NOMO-1 treated with DMSO at 0.1 percent for 48 hours (cell line): ENCODE data around the gene TBC1D10B.
A peak's percentile ranks its signal among the peaks of the same experiment; 100 is the strongest.
"Not testable (repeated sequence)": the region's sequence is repeated elsewhere in the genome, so short reads cannot be mapped to it uniquely, and the experiment has no call there.

Source experiments
- DNase-seq: peaks from one replicate; lab custom pipeline; 2025; ENCODE audit not compliant: unreplicated experiment; lab: John Stamatoyannopoulos, UW

Gene TBC1D10B

DNA sequence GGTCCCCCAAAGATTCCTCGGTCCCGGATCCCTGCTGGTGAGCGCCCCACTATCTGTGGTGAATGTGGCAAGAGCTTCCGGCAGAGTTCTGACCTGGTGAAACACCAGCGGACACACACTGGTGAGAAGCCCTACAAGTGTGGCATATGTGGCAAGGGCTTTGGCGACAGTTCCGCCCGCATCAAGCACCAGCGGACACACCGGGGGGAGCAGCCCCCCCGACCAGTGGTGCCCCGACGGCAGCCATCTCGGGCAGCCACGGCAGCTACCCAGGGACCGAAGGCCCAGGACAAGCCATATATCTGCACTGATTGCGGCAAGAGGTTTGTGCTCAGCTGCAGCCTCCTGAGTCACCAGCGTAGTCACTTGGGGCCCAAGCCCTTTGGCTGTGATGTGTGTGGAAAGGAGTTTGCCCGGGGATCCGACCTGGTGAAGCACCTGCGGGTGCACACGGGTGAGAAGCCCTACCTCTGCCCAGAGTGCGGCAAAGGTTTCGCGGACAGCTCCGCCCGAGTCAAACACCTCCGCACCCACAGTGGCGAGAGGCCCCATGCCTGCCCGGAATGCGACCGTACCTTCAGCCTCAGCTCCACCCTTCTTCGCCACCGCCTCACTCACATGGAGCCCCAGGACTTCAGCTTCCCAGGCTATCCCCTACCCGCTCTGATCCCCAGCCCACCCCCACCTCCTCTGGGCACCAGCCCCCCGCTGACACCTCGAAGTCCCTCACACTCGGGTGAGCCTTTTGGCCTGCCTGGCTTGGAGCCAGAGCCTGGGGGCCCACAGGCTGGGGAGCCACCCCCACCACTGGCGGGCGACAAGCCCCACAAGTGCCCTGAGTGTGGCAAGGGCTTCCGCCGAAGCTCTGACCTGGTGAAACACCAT is 27.7 kb upstream of the TBC1D10B start:
- no peak for DNase-seq

DNA sequence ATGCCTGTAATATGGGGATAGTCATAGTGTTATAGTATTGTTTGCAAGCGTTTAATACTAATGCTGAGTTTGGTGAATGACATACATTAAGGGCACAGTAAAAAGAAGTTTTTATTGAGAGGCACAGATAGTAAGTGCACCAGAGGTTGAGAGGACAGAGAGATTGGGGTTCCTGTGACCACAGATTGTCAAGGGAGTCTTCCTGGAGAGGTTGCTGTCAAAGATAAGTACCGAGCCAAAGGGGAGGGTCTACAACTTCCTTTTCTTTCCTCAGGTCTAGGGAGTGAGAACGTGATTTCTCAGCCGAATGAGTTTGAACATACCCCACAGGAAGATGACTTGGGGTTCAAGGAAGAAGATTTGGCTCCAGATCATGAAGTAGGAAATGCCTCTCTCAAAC is 26.8 kb upstream of the TBC1D10B start:
- DNase-seq = no peak

- not testable (repeated sequence) for DNase-seq
Measured at GRCh38 chr16:30396627-30397026, 26.3 kb upstream of the TBC1D10B start.

DNA sequence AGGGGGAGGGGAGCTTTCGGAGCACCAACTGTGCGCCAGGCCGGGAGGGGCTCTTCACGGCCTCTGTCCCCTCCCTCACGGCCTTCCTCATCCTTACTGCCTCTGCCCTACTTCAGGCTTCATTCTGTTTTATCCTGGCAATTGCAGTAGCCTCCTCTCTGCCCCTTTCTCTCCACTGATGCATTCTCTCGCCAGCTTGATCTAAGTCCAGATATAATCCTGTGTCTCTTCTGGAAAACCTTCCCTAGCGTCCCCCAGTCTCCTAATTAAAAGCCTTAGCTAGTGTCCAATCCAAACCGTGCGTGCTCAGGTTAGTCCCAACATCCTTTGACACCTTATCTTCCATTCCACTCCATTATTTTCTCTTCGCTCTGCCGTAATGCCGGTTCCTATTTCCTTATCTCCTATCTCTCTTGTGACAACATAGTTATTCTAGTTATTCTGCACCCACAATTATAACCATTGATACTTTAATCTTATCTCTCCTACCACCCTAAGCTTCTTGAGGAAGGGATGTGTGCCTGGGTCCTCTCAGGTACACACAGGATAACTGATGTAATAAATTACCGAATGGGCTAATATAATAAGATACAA is 25.8 kb upstream of the TBC1D10B start:
- no peak for DNase-seq

- DNase-seq = peak; percentile 80
Measured at GRCh38 chr16:30395155-30395991, 25.1 kb upstream of the TBC1D10B start, which contains the start of gene ZNF48. Gene ZNF48, plus strand, starts transcription at chr16:30395420. Its CDS starts 375 bp downstream, at chr16:30395795.

DNA sequence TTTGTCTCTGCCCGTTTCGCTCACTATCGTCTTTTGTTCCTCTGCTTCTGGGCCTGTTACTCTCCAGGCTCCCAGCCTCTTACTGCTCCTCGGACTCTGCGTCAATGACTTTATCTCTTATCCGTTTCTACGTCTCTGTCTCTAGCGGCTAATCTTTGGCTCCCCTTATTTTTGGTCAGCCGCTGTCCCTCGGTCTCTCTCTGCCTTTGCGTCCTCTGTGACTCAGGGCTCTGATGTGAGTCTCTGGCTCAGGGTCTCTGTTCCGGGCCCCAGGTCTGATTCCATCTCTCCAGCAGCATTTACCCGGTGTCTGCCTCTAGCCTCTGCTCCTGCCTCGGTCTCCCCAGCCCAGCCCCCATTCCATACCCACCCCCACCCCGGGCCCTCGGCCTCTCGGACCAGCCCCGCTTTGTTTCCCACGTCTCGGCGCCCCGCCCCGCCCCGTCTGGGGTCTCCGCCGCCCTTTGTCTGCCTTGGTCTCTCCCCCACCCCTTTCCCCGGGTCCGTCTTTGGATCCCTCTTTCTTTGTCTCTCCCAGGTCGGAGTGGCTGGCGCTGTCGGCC is 24.4 kb upstream of the TBC1D10B start:
- no peak for DNase-seq

- DNase-seq = no peak
Measured at GRCh38 chr16:30383521-30383920, 13.2 kb upstream of the TBC1D10B start.

- DNase-seq = no peak
Measured at GRCh38 chr16:30382111-30382881, 12.0 kb upstream of the TBC1D10B start, which contains the start of gene SEPTIN1. Gene SEPTIN1, minus strand, starts transcription at chr16:30382561. Its CDS starts 19 bp downstream, at chr16:30382542.

DNA sequence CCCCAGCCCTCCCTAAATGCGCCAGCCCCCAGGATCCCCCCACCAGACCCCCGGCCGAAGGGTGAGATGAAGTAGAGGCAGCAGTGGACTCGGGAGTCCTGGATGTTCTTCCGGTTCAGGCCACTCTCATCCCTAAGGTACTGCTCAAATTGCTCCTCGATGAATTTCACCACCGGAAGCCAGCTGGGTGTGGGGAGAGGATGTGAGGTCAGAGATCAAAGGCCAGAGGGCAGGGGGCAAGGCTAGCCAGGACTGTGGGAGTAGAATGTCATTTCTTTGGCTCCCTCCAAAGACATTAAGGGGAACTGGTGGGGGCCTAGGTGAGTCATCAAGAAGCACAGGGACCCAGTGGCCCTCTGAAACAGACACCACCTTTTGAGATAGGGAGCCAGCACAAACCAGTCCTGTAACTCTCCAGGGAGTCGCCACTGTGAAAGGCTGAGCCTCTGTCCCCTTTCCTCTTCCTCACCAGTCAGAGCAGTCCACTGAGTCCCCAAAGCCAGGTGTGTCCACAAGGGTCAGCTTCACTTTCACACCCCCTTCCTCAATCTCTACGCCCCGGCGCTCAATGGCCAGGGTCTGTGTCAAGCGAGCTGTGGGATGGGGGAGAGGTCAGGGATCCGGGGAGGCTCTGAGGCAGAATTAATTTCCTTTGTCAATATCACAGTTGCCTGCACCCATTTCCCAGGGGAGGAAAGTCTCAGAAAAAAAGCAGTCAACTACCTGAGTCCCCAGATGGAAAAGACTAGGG is 11.2 kb upstream of the TBC1D10B start:
- DNase-seq = no peak

GRCh38 chr16:30380803-30381208 is 10.5 kb upstream of the TBC1D10B start:
- no peak for DNase-seq

- no peak for DNase-seq
Measured at GRCh38 chr16:30380072-30380802, 9.9 kb upstream of the TBC1D10B start.

DNA sequence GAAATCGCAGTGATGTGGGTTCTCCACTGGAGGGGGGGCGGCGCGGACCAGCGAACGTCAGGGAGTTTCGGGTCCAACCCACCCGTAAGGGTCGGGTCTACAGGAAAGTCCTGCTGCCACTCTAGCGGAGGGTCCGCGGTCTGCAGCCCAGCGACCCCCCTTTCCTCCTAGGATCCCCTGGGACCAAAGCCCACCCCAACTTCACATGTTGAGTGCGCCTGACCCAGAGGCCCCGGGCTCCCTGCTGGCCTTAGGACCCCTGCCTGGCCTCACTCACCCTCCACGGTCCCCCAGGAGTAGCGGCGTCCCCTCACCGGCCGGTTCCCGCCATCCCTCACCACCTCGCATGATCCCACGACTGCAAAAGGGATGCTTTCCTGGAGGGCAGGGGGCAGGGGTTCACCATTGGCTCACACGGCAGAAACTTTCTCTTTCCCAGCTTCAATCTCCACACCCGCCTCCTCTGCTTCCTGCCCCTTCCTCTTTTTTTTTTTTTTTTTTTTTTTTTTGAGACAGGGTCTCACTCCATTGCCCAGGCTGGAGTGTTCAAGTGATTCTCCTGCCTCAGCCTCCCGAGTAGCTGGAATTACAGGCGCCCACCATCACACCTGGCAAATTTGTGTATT is 9.0 kb upstream of the TBC1D10B start:
- no peak for DNase-seq

GRCh38 chr16:30378236-30379157 is 8.2 kb upstream of the TBC1D10B start:
- peak; percentile 97 for DNase-seq

- DNase-seq = peak; percentile 88
Measured at GRCh38 chr16:30377812-30378235, 7.5 kb upstream of the TBC1D10B start.

DNA sequence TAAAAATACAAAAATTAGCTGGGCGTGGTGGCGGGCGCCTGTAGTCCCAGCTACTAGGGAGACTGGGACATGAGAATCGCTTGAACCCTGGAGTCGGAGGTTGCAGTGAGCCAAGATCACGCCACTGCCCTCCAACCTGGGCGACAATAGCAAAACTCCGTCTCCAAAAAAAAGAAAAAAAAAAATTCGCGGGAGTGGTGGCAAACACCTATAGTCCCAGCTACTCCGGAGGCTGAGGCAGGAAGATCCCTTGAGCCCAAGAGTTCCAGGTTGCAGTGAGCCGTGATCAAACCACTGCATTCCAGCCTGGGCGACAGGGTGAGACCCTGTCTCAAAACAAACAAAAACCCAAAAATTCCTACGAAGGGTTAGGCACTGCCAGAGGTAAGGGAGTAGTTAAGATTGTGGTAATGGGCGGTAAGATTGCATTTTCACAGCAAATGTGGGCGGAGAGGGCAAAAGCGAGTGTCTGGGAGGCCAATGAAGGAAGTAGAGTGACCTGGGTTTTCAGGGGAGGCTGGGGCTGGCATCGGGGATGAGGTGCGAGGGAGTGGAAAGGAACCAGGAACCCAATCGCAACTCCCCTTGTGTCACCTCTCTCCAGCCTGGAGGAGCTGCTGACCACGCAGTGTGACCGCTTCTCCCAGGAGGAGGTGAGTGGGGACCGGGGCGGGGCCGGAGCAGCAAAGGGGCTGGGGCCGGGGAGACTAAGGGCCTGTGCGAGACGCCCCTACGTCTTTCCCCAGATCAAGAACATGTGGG is 6.9 kb upstream of the TBC1D10B start:
- DNase-seq = peak; percentile 84

GRCh38 chr16:30376461-30376902 is 6.2 kb upstream of the TBC1D10B start:
- DNase-seq = no peak

DNA sequence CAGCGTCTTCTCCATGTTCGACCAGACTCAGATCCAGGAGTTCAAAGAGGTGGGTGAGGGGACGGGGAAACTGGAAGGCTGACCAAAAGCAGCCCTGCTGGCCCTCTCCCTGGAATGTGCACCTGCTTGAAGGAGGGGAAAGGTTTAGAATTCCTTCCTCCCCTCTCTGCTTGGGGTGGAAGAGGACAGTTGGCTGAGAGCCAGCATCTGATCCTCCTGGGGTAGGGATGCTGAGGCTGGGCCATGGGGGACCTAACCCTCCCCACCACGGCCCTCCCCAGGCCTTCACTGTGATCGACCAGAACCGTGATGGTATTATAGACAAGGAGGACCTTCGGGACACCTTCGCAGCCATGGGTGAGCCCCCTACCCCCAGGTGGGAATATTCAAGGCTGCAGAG is 5.6 kb upstream of the TBC1D10B start:
- no peak for DNase-seq
